HEK293 (cell line): Measurements from ENCODE around the gene PHACTR3.

Source experiments
- CTCF ChIP-seq: fragments of 450-650 bp; formaldehyde crosslinking; IDR thresholded peaks from 2 replicates; pipeline ENCODE4 v1.5.1; 2016; ENCODE audit warnings: missing biosample characterization, missing genetic modification characterization
- MZF1 ChIP-seq: fragments of 450-650 bp; formaldehyde crosslinking; IDR thresholded peaks from 2 replicates; pipeline ENCODE4 v1.5.1; 2017; ENCODE audit warnings: missing biosample characterization, missing genetic modification characterization, borderline replicate concordance
- ZBTB44 ChIP-seq: fragments of 450-650 bp; IDR thresholded peaks from 2 replicates; pipeline ENCODE4 v1.5.1; 2018; ENCODE audit warnings: missing biosample characterization, mild to moderate bottlenecking, missing genetic modification characterization
- ZNF530 ChIP-seq: fragments of 450-650 bp; formaldehyde crosslinking; IDR thresholded peaks from 2 replicates; pipeline ENCODE4 v1.5.1; 2016; ENCODE audit warnings: low read depth, missing biosample characterization, missing genetic modification characterization
- ZNF843 ChIP-seq: fragments of 450-650 bp; formaldehyde crosslinking; IDR thresholded peaks from 2 replicates; pipeline ENCODE4 v1.5.1; 2016; ENCODE audit warnings: missing biosample characterization, missing genetic modification characterization

GRCh38 chr20:59697068-59697467, 92.7 kb downstream of the PHACTR3 start:
- TF ChIP-seq ZNF530 (tag by site-specific recombination): no peak
- TF ChIP-seq CTCF (tag by site-specific recombination): no peak
- no peak for TF ChIP-seq ZBTB44 (tag by site-specific recombination)
- TF ChIP-seq ZNF843 (tag by site-specific recombination): no peak
- no peak for TF ChIP-seq MZF1 (tag by site-specific recombination)
